K562 (cell line): Measurements from ENCODE around the gene NFIB. TPM values are rescaled to one million over a fixed set of nuclear protein-coding genes. Genes with fewer than 3 reads are reported as not detected.
A peak's percentile ranks its signal among the peaks of the same experiment; 100 is the strongest.

ENCODE experiments used
- ATAC-seq: fragments of 200-7000 bp; cut with Tn5 transposase; 3 replicates; pipeline ENCODE4 v1.9.1; 2020; ENCODE audit warnings: moderate library complexity
- Bru-seq: library from RNA; stranded (reverse); fragments of 400-500 nt; gene quantifications from one replicate; lab custom pipeline; 2021; lab: Mats Ljungman, UMichigan
- BruChase-seq, 2 experiments: library from RNA; stranded (reverse); fragments of 400-500 nt; gene quantifications; one replicate each; lab custom pipeline; 2021; lab: Mats Ljungman, UMichigan
- BruUV-seq: library from RNA; stranded (reverse); fragments of 400-500 nt; replicated peaks from 2 replicates; lab custom pipeline; 2021; lab: Mats Ljungman, UMichigan
- CTCF ChIA-PET: fragments of 300-600 bp; formaldehyde crosslinking; extraction: SDS; loops from one replicate; lab custom pipeline; 2021; ENCODE audit warnings: low intra/inter-chr PET ratio; lab: Yijun Ruan, JAX
- POLR2A ChIA-PET: fragments of 300-600, 350-650 bp; sonication (Branson Sonifier 250); formaldehyde crosslinking; extraction: SDS; loops from one replicate; lab custom pipeline; 2021; ENCODE audit warnings: antibody characterized with exemption, inconsistent platforms; lab: Yijun Ruan, JAX
- DNase-seq, 4 experiments: peaks; one replicate each; pipeline versions ENCODE4 v3.0.0 to v3.0.0-alpha.2; 2011 to 2018; ENCODE audit warnings: low spot score in 3 of 4, mixed read lengths in 3 of 4; ENCODE audit errors: extremely low read depth in 1 of 4
- FAIRE-seq: peaks from 2 replicates; lab custom pipeline; 2011; peaks lifted over from hg19 to GRCh38; lab: Jason Lieb, UNC
- H2AFZ ChIP-seq: 2 replicates; pipeline ENCODE4 v1.6.0; 2011; ENCODE audit warnings: low read depth, low read length, control low read depth, inconsistent platforms
- H3K27ac ChIP-seq: fragments of 200-600 bp; 3 replicates; pipeline ENCODE4 v1.8.0; 2011; ENCODE audit warnings: low read depth, mild to moderate bottlenecking, control low read depth, inconsistent platforms, low read length, moderate library complexity, mixed read lengths; ENCODE audit errors: extremely low read depth
- H3K27me3 ChIP-seq, 2 experiments: fragments of 300-600 bp in 1 of 2; 2 replicates in 1 of 2; 3 replicates in 1 of 2; pipeline versions ENCODE4 v1.6.0 to v1.8.0; 2011; ENCODE audit warnings: inconsistent platforms in 2 of 2, low read length in 2 of 2, mild to moderate bottlenecking in 1 of 2, mixed read lengths in 1 of 2, moderate library complexity in 1 of 2; ENCODE audit not compliant: control insufficient read depth in 2 of 2, insufficient read depth in 2 of 2
- H3K36me3 ChIP-seq: fragments of 300-600 bp; 3 replicates; pipeline ENCODE4 v1.8.0; 2011; ENCODE audit warnings: mild to moderate bottlenecking, low read length, inconsistent platforms; ENCODE audit not compliant: control insufficient read depth, insufficient read depth
- H3K4me1 ChIP-seq, 2 experiments: fragments of 200-600 bp in 1 of 2; replicated peaks in 1 of 2; 2 replicates in 1 of 2; 3 replicates in 1 of 2; pipeline versions ENCODE4 v1.5.1 to v1.8.0; 2011; ENCODE audit warnings: inconsistent platforms in 2 of 2, low read length in 2 of 2, mild to moderate bottlenecking in 1 of 2, mixed read lengths in 1 of 2, moderate library complexity in 1 of 2; ENCODE audit not compliant: control insufficient read depth in 2 of 2, insufficient read depth in 2 of 2
- H3K4me2 ChIP-seq: 2 replicates; pipeline ENCODE4 v1.6.1; 2011; ENCODE audit warnings: low read length, control low read depth, inconsistent platforms, mixed read lengths; ENCODE audit not compliant: insufficient read depth
- H3K4me3 ChIP-seq: fragments of 200-600 bp; sonication (generic), shearing (Covaris generic); 2 replicates; pipeline ENCODE4 v1.5.1; 2016; ENCODE audit warnings: control low read depth, inconsistent platforms
- H3K79me2 ChIP-seq: fragments of 200-600 bp; 3 replicates; pipeline ENCODE4 v1.8.0; 2011; ENCODE audit warnings: low read length, inconsistent platforms; ENCODE audit not compliant: control insufficient read depth, insufficient read depth
- H3K9ac ChIP-seq, 2 experiments: 2 replicates each; pipeline versions ENCODE4 v1.6.0 to v1.6.1; 2011; ENCODE audit warnings: low read depth in 2 of 2, low read length in 2 of 2, control low read depth in 1 of 2, inconsistent platforms in 1 of 2, mild to moderate bottlenecking in 1 of 2, mixed read lengths in 1 of 2; ENCODE audit not compliant: insufficient read depth in 1 of 2
- H3K9me1 ChIP-seq: one replicate; pipeline ENCODE4 v1.6.0; 2011; ENCODE audit warnings: inconsistent platforms, mild to moderate bottlenecking, low read length, moderate library complexity; ENCODE audit not compliant: control insufficient read depth, insufficient read depth
- H3K9me3 ChIP-seq: replicated peaks from 2 replicates; pipeline ENCODE4 v1.5.1; 2011; ENCODE audit warnings: low read depth, low read length, inconsistent platforms; ENCODE audit not compliant: control insufficient read depth, insufficient read depth
- H4K20me1 ChIP-seq: replicated peaks from 2 replicates; pipeline ENCODE4 v1.6.1; 2011; ENCODE audit warnings: low read length, inconsistent platforms, mixed read lengths; ENCODE audit not compliant: control insufficient read depth, insufficient read depth
- ATF3 ChIP-seq, 2 experiments: fragments of 450-650 bp in 1 of 2; sonication (generic) in 1 of 2; formaldehyde crosslinking in 1 of 2; IDR thresholded peaks in 1 of 2; conservative IDR thresholded peaks in 1 of 2; 2 replicates each; pipeline versions ENCODE4 v1.6.1 to v1.8.1; 2016 to 2023; ENCODE audit warnings: mild to moderate bottlenecking in 2 of 2, moderate library complexity in 2 of 2, inconsistent platforms in 1 of 2, missing genetic modification reagents in 1 of 2
- UBTF ChIP-seq, 2 experiments: IDR thresholded peaks; 2 replicates each; pipeline ENCODE4 v1.6.1; 2012; ENCODE audit warnings: improper control_type of control experiment in 2 of 2, low read depth in 2 of 2, low read length in 2 of 2, borderline replicate concordance in 1 of 2
- USF1 ChIP-seq: sonication (generic); formaldehyde crosslinking; IDR thresholded peaks from 2 replicates; pipeline ENCODE4 v1.9.0; 2022; ENCODE audit warnings: mild to moderate bottlenecking, missing genetic modification reagents
- ZNF12 ChIP-seq: sonication (generic); formaldehyde crosslinking; IDR thresholded peaks from 2 replicates; pipeline ENCODE4 v1.4.0; 2020; ENCODE audit warnings: mild to moderate bottlenecking, missing genetic modification reagents
- ZNF395 ChIP-seq: fragments of 200-800 bp; sonication (Bioruptor generic); IDR thresholded peaks from 2 replicates; pipeline ENCODE4 v1.6.1; 2017; ENCODE audit warnings: missing genetic modification characterization, missing compliant biosample characterization
- WGBS: fragments of 100-300 bp; shearing (Covaris generic); methylation state at CpG from one replicate; pipeline ENCODE4 v1.1.6; 2016; ENCODE audit warnings: low coverage, mixed read lengths; ENCODE audit not compliant: insufficient coverage; ENCODE audit errors: missing lambda C conversion rate; 5-methylcytosine and 5-hydroxymethylcytosine counted together
- in situ Hi-C: fragments of 300-500 bp; cut with MboI; formaldehyde crosslinking; loops from 4 replicates; pipeline ENCODE4 v1.15.0; 2018; ENCODE audit warnings: inconsistent platforms, mixed read lengths
- intact Hi-C: fragments of 100-400 bp; cut with micrococcal nuclease; formaldehyde crosslinking; loops from 2 replicates; pipeline ENCODE4 v1.14.2; 2022
- long read RNA-seq, 3 experiments: library from polyadenylated mRNA in 2 of 3; library from RNA in 1 of 3; unstranded in 2 of 3; stranded (forward) in 1 of 3; transcript quantifications; one replicate each; pipeline ENCODE4 v2.0.0, GENCODE V29; 2019 to 2022
- polyA minus RNA-seq, 3 experiments: library from RNA; depleted of rRNA, polyadenylated mRNA; stranded (reverse); fragments of >200 nt; gene quantifications; 2 replicates each; pipeline ENCODE4 v1.2.3, GENCODE V29; 2011
- polyA plus RNA-seq, 8 experiments: library from polyadenylated mRNA; depleted of rRNA in 4 of 8; stranded (reverse) in 5 of 8; unstranded in 3 of 8; fragments of >200 nt; fragmentation: Nextera tagmentation in 2 of 8; fragmentation: Illumina TruSeq in 1 of 8; extraction: Ambion mirVana in 2 of 8; extraction: Trizol in 1 of 8; gene quantifications; 2 replicates each; pipeline versions ENCODE4 v1.2.1 to v1.2.3, GENCODE V29; 2011 to 2014; ENCODE audit warnings: inconsistent platforms in 1 of 8, missing spikeins in 1 of 8
- total RNA-seq, 7 experiments: library from RNA; depleted of rRNA in 6 of 7; stranded (reverse); fragments of >200 nt in 6 of 7; fragmentation: Illumina TruSeq in 2 of 7; extraction: Trizol in 2 of 7; gene quantifications; 2 replicates each; pipeline versions ENCODE4 v1.2.1 to v1.2.3, GENCODE V29; 2011 to 2021; ENCODE audit warnings: low replicate concordance in 1 of 7
- TF ChIP-seq, protein P1 (sequence below): fragments of 450-650 bp; formaldehyde crosslinking; IDR thresholded peaks from 2 replicates; pipeline ENCODE4 v1.4.0; 2020; ENCODE audit warnings: mild to moderate bottlenecking

Gene NFIB
- total RNA-seq (2011; cell fraction: chromatin; rRNA removed; ENCODE audit: low replicate concordance) = 6.9 and 16.5 TPM in 2 replicates
- 1.5 and 1.7 TPM in 2 replicates for total RNA-seq (2011; cell fraction: nucleolus; rRNA removed)
- total RNA-seq (2011; cell fraction: nucleoplasm; rRNA removed) = 7.2 and 8.9 TPM in 2 replicates
- total RNA-seq (2014; rRNA removed) = 1.7 and 2.2 TPM in 2 replicates
- total RNA-seq (2014; rRNA removed; fragmentation: Illumina TruSeq; extraction: Trizol) = 2.7 and 3.1 TPM in 2 replicates
- 3.3 TPM in 2 replicates for total RNA-seq (2015; rRNA removed; fragmentation: Illumina TruSeq; extraction: Trizol)
- total RNA-seq (2021) = 3.0 and 3.4 TPM in 2 replicates
- polyA plus RNA-seq (2011; rRNA removed) = 1.2 TPM in 2 replicates
- 0.49 and 0.81 TPM in 2 replicates for polyA plus RNA-seq (2011; cell fraction: cytosol; rRNA removed)
- 4.0 and 6.3 TPM in 2 replicates for polyA plus RNA-seq (2011; cell fraction: nucleus; rRNA removed)
- 0.96 and 1.3 TPM in 2 replicates for polyA plus RNA-seq (2012)
- 1.7 and 1.9 TPM in 2 replicates for polyA plus RNA-seq (2014; fragmentation: Illumina TruSeq; extraction: Trizol)
- polyA plus RNA-seq (2014; fragmentation: Nextera tagmentation; extraction: Ambion mirVana) = 1 to 10 TPM; 1.2 to 1.9 TPM
- polyA plus RNA-seq (2014; rRNA removed) = 0.32 and 1.4 TPM in 2 replicates
- 7.6 and 15.9 TPM in 2 replicates for polyA minus RNA-seq (2011; rRNA and poly(A)+ RNA removed)
- 1.2 and 2.5 TPM in 2 replicates for polyA minus RNA-seq (2011; cell fraction: cytosol; rRNA and poly(A)+ RNA removed)
- polyA minus RNA-seq (2011; cell fraction: nucleus; rRNA and poly(A)+ RNA removed) = 5.1 and 15.2 TPM in 2 replicates
- percentile 49 among the genes with signal in this experiment for Bru-seq, nascent RNA
- percentile 49 among the genes with signal in this experiment for BruChase-seq, experiment 1, labeled RNA remaining after a 2-hour chase
- BruChase-seq, experiment 2, labeled RNA remaining after a 6-hour chase = percentile 48 among the genes with signal in this experiment
- long read RNA-seq, experiment 1, partial matches to known transcripts = 2 of 6 reads
- long read RNA-seq, experiment 1, other reads (novel, unspliced or antisense) = 4 of 6 reads
- long read RNA-seq, experiment 2, partial matches to known transcripts = 0 of 1 reads
- long read RNA-seq, experiment 2, other reads (novel, unspliced or antisense) = 1 of 1 reads
- long read RNA-seq, experiment 3 = 0 reads

DNA sequence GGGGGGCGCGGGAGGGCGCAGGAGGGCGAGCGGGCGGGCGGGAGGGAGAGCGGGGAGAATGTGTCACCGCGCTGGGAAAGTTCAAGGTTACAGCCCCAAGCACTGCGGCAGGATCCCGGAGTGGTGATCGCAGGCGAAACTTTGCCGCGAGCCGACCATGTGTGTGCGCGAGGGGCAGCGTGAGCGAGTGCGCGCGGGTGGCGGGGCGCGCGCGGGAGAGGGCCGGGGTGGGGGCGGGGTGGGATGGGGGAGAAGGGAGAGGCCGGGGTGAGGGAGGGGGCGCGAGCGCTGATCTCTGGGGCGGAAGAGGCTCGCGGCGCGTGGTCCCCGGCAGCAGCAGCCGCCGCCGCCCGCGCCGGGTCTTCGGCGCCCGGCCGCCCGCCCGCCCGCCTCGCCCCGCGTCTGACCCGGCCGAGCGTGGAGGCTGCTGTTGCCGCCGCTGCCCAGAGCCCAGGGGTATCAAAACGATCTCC lies at the start of gene NFIB:
Gene NFIB (minus strand): TSS at position 191 of the 473 bp plus-strand sequence. CDS start 630 bp downstream, outside the sequence.
- peak within 1 kb of the TSS; percentile 50 for H3K4me3 ChIP-seq
- no peaks in the 10 kb centered on the region for H3K9me1 ChIP-seq
- BruUV-seq = no TSS peak
- H3K27ac ChIP-seq = peak within 1 kb of the TSS; percentile 72
- no peaks in the 10 kb centered on the region for H3K9me3 ChIP-seq
- in situ Hi-C loops (no loop called here), intact Hi-C loops (no loop called here)
- H4K20me1 ChIP-seq = no peaks in the 10 kb centered on the region
- H3K36me3 ChIP-seq = no peaks in the 10 kb centered on the region
- peak within 1 kb of the TSS; percentile 79 for H2AFZ ChIP-seq
- FAIRE-seq (no peak), DNase-seq (peak; percentile 46 to 62 (median 60)), ATAC-seq (peak; percentile 50)
- H3K9ac ChIP-seq = peak within 1 kb of the TSS; percentile 63 to 89
- ChIA-PET CTCF (interaction anchor here (0.6 kb wide), 1 partner anchor 116 kb away, joined by 3 read pairs; no protein-coding TSS in a partner anchor), POLR2A (no interaction called here)
- H3K79me2 ChIP-seq = no peaks in the 10 kb centered on the region
- H3K4me2 ChIP-seq = peak within 1 kb of the TSS; percentile 78
- no CpG with 5 or more reads among the region's 63 CpGs for WGBS
- peaks cover 3 to 28% of the 10 kb centered on the region in 2 experiments; a peak in 4 of 5 replicates for H3K4me1 ChIP-seq
- 0 out of 5 replicates have a peak, but pooled peaks cover 0 to 6% of the 10 kb centered on the region in 2 experiments for H3K27me3 ChIP-seq
- TF ChIP-seq ATF3 (IDR thresholded peaks at IDR 0.05) (no peak), ATF3 (CRISPR knock-in tag; conservative IDR thresholded peaks at IDR 0.05) (no peak), ZNF12 (CRISPR knock-in tag) (no peak), ZNF395 (CRISPR knock-in tag) (0 out of 2 replicates have a peak, but pooled peaks have one; percentile 3), USF1 (CRISPR knock-in tag) (no peak), UBTF (IDR thresholded peaks at IDR 0.05; ENCODE audit: borderline replicate concordance in 1 of 2, low read depth in 2 of 2, low read length in 2 of 2) (0 out of 4 replicates have a peak, but pooled peaks of 1 of the 2 experiments have one; percentile 47)
- TF ChIP-seq, protein P1, sequence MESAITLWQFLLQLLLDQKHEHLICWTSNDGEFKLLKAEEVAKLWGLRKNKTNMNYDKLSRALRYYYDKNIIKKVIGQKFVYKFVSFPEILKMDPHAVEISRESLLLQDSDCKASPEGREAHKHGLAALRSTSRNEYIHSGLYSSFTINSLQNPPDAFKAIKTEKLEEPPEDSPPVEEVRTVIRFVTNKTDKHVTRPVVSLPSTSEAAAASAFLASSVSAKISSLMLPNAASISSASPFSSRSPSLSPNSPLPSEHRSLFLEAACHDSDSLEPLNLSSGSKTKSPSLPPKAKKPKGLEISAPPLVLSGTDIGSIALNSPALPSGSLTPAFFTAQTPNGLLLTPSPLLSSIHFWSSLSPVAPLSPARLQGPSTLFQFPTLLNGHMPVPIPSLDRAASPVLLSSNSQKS (CRISPR knock-in tag) = no peak
